H9 (cell line): ENCODE measurements around the gene SMARCC1. TPM values are rescaled to one million over a fixed set of nuclear protein-coding genes. Genes with fewer than 3 reads are reported as not detected.

Source experiments
- DNase-seq: peaks from one replicate; pipeline ENCODE4 v3.0.0-alpha.2; 2017
- H2AFZ ChIP-seq: one replicate; pipeline ENCODE4 v1.6.1; 2013; ENCODE audit warnings: mild to moderate bottlenecking, low read length, control low read depth, moderate library complexity
- H2AK5ac ChIP-seq: 2 replicates; pipeline ENCODE4 v1.6.1; 2013; ENCODE audit warnings: low read length, control low read depth, mixed read lengths; ENCODE audit not compliant: insufficient read length
- H2BK120ac ChIP-seq: one replicate; pipeline ENCODE4 v1.6.1; 2013; ENCODE audit warnings: low read depth, mild to moderate bottlenecking, low read length, control low read depth, inconsistent platforms; ENCODE audit not compliant: poor library complexity, severe bottlenecking
- H2BK12ac ChIP-seq: 2 replicates; pipeline ENCODE4 v1.6.1; 2013; ENCODE audit warnings: low read length, control low read depth, mixed read lengths, low read depth; ENCODE audit not compliant: insufficient read length
- H2BK15ac ChIP-seq: 2 replicates; pipeline ENCODE4 v1.6.1; 2013; ENCODE audit warnings: low read depth, low read length, control low read depth
- H2BK20ac ChIP-seq: one replicate; pipeline ENCODE4 v1.6.1; 2013; ENCODE audit warnings: low read depth, mild to moderate bottlenecking, low read length, control low read depth, inconsistent platforms; ENCODE audit not compliant: poor library complexity, severe bottlenecking
- H2BK5ac ChIP-seq: 2 replicates; pipeline ENCODE4 v1.6.1; 2013; ENCODE audit warnings: low read length, control low read depth, mixed read lengths; ENCODE audit not compliant: insufficient read length
- H3K14ac ChIP-seq: 2 replicates; pipeline ENCODE4 v1.6.1; 2013; ENCODE audit warnings: low read length, control low read depth; ENCODE audit not compliant: insufficient read depth
- H3K18ac ChIP-seq: 2 replicates; pipeline ENCODE4 v1.6.1; 2013; ENCODE audit warnings: low read depth, mild to moderate bottlenecking, mixed read lengths, low read length, control low read depth; ENCODE audit not compliant: insufficient read length
- H3K23ac ChIP-seq: 2 replicates; pipeline ENCODE4 v1.6.1; 2013; ENCODE audit warnings: low read length, control low read depth, mixed read lengths, low read depth; ENCODE audit not compliant: insufficient read length
- H3K23me2 ChIP-seq: 2 replicates; pipeline ENCODE4 v1.6.1; 2013; ENCODE audit warnings: low read depth, mild to moderate bottlenecking, mixed read lengths, low read length, control low read depth; ENCODE audit not compliant: insufficient read length, poor library complexity, severe bottlenecking
- H3K27ac ChIP-seq: 2 replicates; pipeline ENCODE4 v1.5.1; 2013; ENCODE audit warnings: low read length, control low read depth, mixed read lengths, low read depth; ENCODE audit not compliant: insufficient read length
- H3K27me3 ChIP-seq: 2 replicates; pipeline ENCODE4 v1.6.1; 2013; ENCODE audit warnings: low read length, control low read depth, inconsistent platforms; ENCODE audit not compliant: insufficient read depth
- H3K4ac ChIP-seq: 2 replicates; pipeline ENCODE4 v1.6.1; 2013; ENCODE audit warnings: low read depth, mild to moderate bottlenecking, control low read depth, inconsistent platforms, low read length, moderate library complexity
- H3K4me1 ChIP-seq: 2 replicates; pipeline ENCODE4 v1.6.1; 2013; ENCODE audit warnings: low read length, control low read depth, inconsistent platforms; ENCODE audit not compliant: insufficient read depth
- H3K4me2 ChIP-seq: 2 replicates; pipeline ENCODE4 v1.6.1; 2013; ENCODE audit warnings: low read length, control low read depth, mixed read lengths; ENCODE audit not compliant: insufficient read length, insufficient read depth
- H3K56ac ChIP-seq: 2 replicates; pipeline ENCODE4 v1.6.1; 2013; ENCODE audit warnings: low read depth, mild to moderate bottlenecking, mixed read lengths, low read length, control low read depth; ENCODE audit not compliant: insufficient read length
- H3K79me1 ChIP-seq: 2 replicates; pipeline ENCODE4 v1.6.1; 2013; ENCODE audit warnings: low read depth, mild to moderate bottlenecking, moderate library complexity, low read length, control low read depth, inconsistent platforms; ENCODE audit not compliant: insufficient read depth, poor library complexity, severe bottlenecking
- H3K79me2 ChIP-seq: 2 replicates; pipeline ENCODE4 v1.6.1; 2013; ENCODE audit warnings: low read length, control low read depth, inconsistent platforms; ENCODE audit not compliant: insufficient read depth
- H3K9ac ChIP-seq: 2 replicates; pipeline ENCODE4 v1.6.1; 2013; ENCODE audit warnings: low read length, control low read depth, mixed read lengths; ENCODE audit not compliant: insufficient read length; ENCODE audit errors: extremely low read depth
- H3K9me3 ChIP-seq: one replicate; pipeline ENCODE4 v1.6.1; 2013; ENCODE audit warnings: low read depth, low read length, inconsistent platforms; ENCODE audit not compliant: control insufficient read depth
- H3T11ph ChIP-seq: one replicate; pipeline ENCODE4 v1.6.1; 2013; ENCODE audit warnings: mild to moderate bottlenecking, low read length, control low read depth, inconsistent platforms
- H4K20me1 ChIP-seq: one replicate; pipeline ENCODE4 v1.6.1; 2013; ENCODE audit not compliant: control insufficient read depth, insufficient read length, insufficient read depth
- H4K5ac ChIP-seq: 2 replicates; pipeline ENCODE4 v1.6.1; 2013; ENCODE audit warnings: low read depth, mild to moderate bottlenecking, mixed read lengths, low read length, control low read depth; ENCODE audit not compliant: insufficient read length
- H4K8ac ChIP-seq: replicated peaks from 2 replicates; pipeline ENCODE4 v1.6.1; 2013; ENCODE audit warnings: low read length, control low read depth, mixed read lengths, low read depth; ENCODE audit not compliant: insufficient read length
- H4K91ac ChIP-seq: 2 replicates; pipeline ENCODE4 v1.6.1; 2013; ENCODE audit warnings: low read depth, mild to moderate bottlenecking, moderate library complexity, mixed read lengths, low read length, control low read depth; ENCODE audit not compliant: insufficient read length
- H3K27ac Mint-ChIP-seq, 3 experiments: 2 replicates in 2 of 3; 3 replicates in 1 of 3; pipeline ENCODE4 v1.8.0; 2020 to 2021; ENCODE audit warnings: mixed read lengths in 3 of 3, mild to moderate bottlenecking in 1 of 3, moderate library complexity in 1 of 3
- H3K27me3 Mint-ChIP-seq: 2 replicates; pipeline ENCODE4 v1.8.0; 2021; ENCODE audit warnings: low read depth, mild to moderate bottlenecking, moderate library complexity, mixed read lengths
- H3K36me3 Mint-ChIP-seq, 3 experiments: 2 replicates in 2 of 3; 3 replicates in 1 of 3; pipeline ENCODE4 v1.8.0; 2020 to 2021; ENCODE audit warnings: low read depth in 3 of 3, mixed read lengths in 3 of 3; ENCODE audit not compliant: insufficient read depth in 1 of 3
- H3K4me1 Mint-ChIP-seq, 2 experiments: 2 replicates each; pipeline ENCODE4 v1.8.0; 2020; ENCODE audit warnings: mixed read lengths in 2 of 2
- H3K4me3 Mint-ChIP-seq, 2 experiments: 2 replicates in 1 of 2; 3 replicates in 1 of 2; pipeline ENCODE4 v1.8.0; 2020 to 2021; ENCODE audit warnings: mild to moderate bottlenecking in 2 of 2, mixed read lengths in 2 of 2, moderate library complexity in 1 of 2
- H3K9me3 Mint-ChIP-seq, 2 experiments: 2 replicates in 1 of 2; 3 replicates in 1 of 2; pipeline ENCODE4 v1.8.0; 2020; ENCODE audit warnings: mild to moderate bottlenecking in 2 of 2, mixed read lengths in 2 of 2, moderate library complexity in 1 of 2
- WGBS: extraction: QIAGEN DNeasy Blood & Tissue Kit; methylation state at CpG from one replicate; pipeline ENCODE4 v1.1.7; 2013; ENCODE audit warnings: missing lambda C conversion rate, low lambda C conversion rate, mixed read lengths; ENCODE audit not compliant: insufficient read length; ENCODE audit errors: extremely low coverage; 5-methylcytosine and 5-hydroxymethylcytosine counted together
- total RNA-seq: library from RNA; stranded (reverse); gene quantifications from 2 replicates; pipeline ENCODE4 v1.2.1, GENCODE V29; 2021
- TF ChIP-seq, protein P1 (sequence below): fragments of 200-600 bp; sonication (generic); conservative IDR thresholded peaks from 3 replicates; pipeline ENCODE4 v1.8.0; 2021; ENCODE audit warnings: antibody characterized with exemption, mild to moderate bottlenecking

SMARCC1 gene
- total RNA-seq, 1 experiment from 2014 or later, result 274 TPM

DNA sequence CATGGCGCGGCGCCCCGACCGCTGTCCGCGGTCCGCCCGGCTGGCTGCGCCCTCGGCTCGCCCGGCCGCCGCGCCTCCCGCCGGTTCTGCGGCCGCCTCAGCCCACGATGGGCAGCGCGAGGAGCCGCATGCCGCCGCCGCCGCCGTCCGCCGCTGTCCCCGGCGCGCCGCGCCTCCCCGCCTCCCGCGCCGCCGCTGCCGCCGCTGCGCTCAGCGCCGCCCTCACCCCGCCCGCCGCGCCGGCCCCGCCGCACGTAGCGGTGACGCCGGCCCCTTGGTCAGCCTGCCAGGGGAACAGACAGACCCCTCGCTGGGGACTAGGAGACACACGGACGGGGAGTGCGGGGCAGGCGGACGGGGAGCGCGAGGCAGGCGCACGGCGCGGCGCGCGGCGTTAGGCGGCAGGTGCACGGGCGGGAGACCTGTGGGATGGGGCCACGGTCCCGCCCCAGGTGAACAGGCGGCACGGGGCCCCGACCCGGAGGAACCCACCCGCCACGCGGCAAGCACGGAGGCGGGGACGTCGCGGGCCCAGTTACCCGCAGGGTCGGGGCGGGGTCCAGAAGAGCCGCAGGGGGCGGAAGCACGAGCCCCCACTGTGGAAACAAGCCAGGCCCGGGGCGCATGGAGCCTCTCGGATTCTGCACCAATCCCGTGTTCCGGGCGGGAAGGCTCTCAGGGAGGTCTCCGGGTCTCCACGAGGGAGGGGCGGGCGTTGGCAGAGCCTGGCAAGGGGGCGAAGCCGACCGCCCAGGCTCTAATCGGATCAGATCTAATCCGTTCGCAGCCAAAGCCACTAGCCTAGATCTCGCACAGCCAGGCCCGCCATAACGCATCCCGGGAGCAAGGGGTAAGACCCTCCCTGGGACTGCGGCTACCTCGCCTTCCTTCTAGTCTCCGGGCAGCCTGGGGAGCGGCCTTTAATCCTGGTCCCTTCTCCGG is 202.7 kb downstream of the SMARCC1 start, which contains the start of gene CSPG5:
TSS of gene CSPG5 (minus strand) at position 175 of the 942 bp plus-strand sequence. CDS start at position 3, 172 bp downstream.
- H2BK20ac ChIP-seq, result no peak within 1 kb of the TSS
- no peak within 1 kb of the TSS for H4K8ac ChIP-seq
- no peak within 1 kb of the TSS for H3K27ac ChIP-seq
- H3K56ac ChIP-seq, result no peak within 1 kb of the TSS
- no peak within 1 kb of the TSS for H3K9ac ChIP-seq
- no peak within 1 kb of the TSS for H4K91ac ChIP-seq
- Mint-ChIP-seq H3K27ac (no peak within 1 kb of the TSS), H3K4me1 (peaks cover 6 to 12% of the 10 kb centered on the region in 2 experiments), H3K27me3 (peaks cover 62% of the 10 kb centered on the region), H3K4me3 (peak within 1 kb of the TSS; percentile 58 to 77), H3K36me3 (no peaks in the 10 kb centered on the region), H3K9me3 (no peaks in the 10 kb centered on the region; a peak in 1 of 5 replicates)
- H3K4ac ChIP-seq, result no peak within 1 kb of the TSS
- no peaks in the 10 kb centered on the region for H3K79me2 ChIP-seq
- peak; percentile 57 for DNase-seq
- H3K9me3 ChIP-seq, result no peaks in the 10 kb centered on the region
- H3K18ac ChIP-seq, result no peak within 1 kb of the TSS
- H4K20me1 ChIP-seq, result no peaks in the 10 kb centered on the region
- H3K4me1 ChIP-seq, result no peaks in the 10 kb centered on the region
- H4K5ac ChIP-seq, result no peak within 1 kb of the TSS
- H2AFZ ChIP-seq, result no peak within 1 kb of the TSS
- H3K23ac ChIP-seq, result no peak within 1 kb of the TSS
- TF ChIP-seq, protein P1, sequence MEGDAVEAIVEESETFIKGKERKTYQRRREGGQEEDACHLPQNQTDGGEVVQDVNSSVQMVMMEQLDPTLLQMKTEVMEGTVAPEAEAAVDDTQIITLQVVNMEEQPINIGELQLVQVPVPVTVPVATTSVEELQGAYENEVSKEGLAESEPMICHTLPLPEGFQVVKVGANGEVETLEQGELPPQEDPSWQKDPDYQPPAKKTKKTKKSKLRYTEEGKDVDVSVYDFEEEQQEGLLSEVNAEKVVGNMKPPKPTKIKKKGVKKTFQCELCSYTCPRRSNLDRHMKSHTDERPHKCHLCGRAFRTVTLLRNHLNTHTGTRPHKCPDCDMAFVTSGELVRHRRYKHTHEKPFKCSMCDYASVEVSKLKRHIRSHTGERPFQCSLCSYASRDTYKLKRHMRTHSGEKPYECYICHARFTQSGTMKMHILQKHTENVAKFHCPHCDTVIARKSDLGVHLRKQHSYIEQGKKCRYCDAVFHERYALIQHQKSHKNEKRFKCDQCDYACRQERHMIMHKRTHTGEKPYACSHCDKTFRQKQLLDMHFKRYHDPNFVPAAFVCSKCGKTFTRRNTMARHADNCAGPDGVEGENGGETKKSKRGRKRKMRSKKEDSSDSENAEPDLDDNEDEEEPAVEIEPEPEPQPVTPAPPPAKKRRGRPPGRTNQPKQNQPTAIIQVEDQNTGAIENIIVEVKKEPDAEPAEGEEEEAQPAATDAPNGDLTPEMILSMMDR, result no peak
- no peak within 1 kb of the TSS for H2BK12ac ChIP-seq
- H3K27me3 ChIP-seq, result peaks cover 13% of the 10 kb centered on the region; the same call in 1 of the 2 replicates
- H2AK5ac ChIP-seq, result no peak within 1 kb of the TSS
- peak within 1 kb of the TSS; percentile 42 for H3K4me2 ChIP-seq
- H3K79me1 ChIP-seq, result no peaks in the 10 kb centered on the region
- WGBS, result no CpG with 5 or more reads among the region's 121 CpGs
- no peak within 1 kb of the TSS for H2BK15ac ChIP-seq
- H3K14ac ChIP-seq, result peak within 1 kb of the TSS; percentile 43; the same call in 1 of the 2 replicates
- H3T11ph ChIP-seq, result no peak within 1 kb of the TSS
- H2BK5ac ChIP-seq, result no peak within 1 kb of the TSS
- no peak within 1 kb of the TSS for H2BK120ac ChIP-seq
- peaks cover 11% of the 10 kb centered on the region for H3K23me2 ChIP-seq
